GM23338 (cell line): ENCODE data around the gene QRICH2. TPM values are rescaled to one million over a fixed set of nuclear protein-coding genes. Genes with fewer than 3 reads are reported as not detected.
A peak's percentile ranks its signal among the peaks of the same experiment; 100 is the strongest.

Experiments
- ATAC-seq: fragments of 200-7000 bp; cut with Tn5 transposase; 3 replicates; pipeline ENCODE4 v1.9.1; 2020
- DNase-seq: peaks from one replicate; pipeline ENCODE4 v3.0.0-alpha.2; 2015; ENCODE audit warnings: low spot score
- H2AFZ ChIP-seq: fragments of 200-600 bp; sonication (generic); 2 replicates; pipeline ENCODE4 v1.8.0; 2016; ENCODE audit warnings: antibody characterized with exemption, mild to moderate bottlenecking, moderate library complexity
- H3F3A ChIP-seq: fragments of 200-600 bp; sonication (generic); replicated peaks from 2 replicates; pipeline ENCODE4 v1.8.0; 2017; ENCODE audit warnings: antibody characterized with exemption, mixed run types, low read depth
- H3K27ac ChIP-seq: fragments of 200-600 bp; sonication (generic); 2 replicates; pipeline ENCODE4 v1.6.1; 2016; ENCODE audit warnings: low read depth
- H3K27me3 ChIP-seq: fragments of 200-600 bp; sonication (generic); 2 replicates; pipeline ENCODE4 v1.8.0; 2016; ENCODE audit warnings: mild to moderate bottlenecking, mixed run types, moderate library complexity; ENCODE audit not compliant: insufficient read depth
- H3K36me3 ChIP-seq: fragments of 200-600 bp; sonication (generic); 2 replicates; pipeline ENCODE4 v1.8.0; 2016; ENCODE audit warnings: mild to moderate bottlenecking; ENCODE audit not compliant: insufficient read depth
- H3K4me1 ChIP-seq: fragments of 200-600 bp; sonication (generic); 2 replicates; pipeline ENCODE4 v1.8.0; 2016; ENCODE audit warnings: mild to moderate bottlenecking, moderate library complexity; ENCODE audit not compliant: insufficient read depth
- H3K4me2 ChIP-seq: fragments of 200-600 bp; sonication (generic); 2 replicates; pipeline ENCODE4 v1.7.1; 2017; ENCODE audit warnings: mixed run types
- H3K4me3 ChIP-seq: fragments of 200-600 bp; sonication (generic); 2 replicates; pipeline ENCODE4 v1.6.1; 2016; ENCODE audit warnings: mixed run types
- H3K79me2 ChIP-seq: fragments of 200-600 bp; sonication (generic); replicated peaks from 2 replicates; pipeline ENCODE4 v1.8.0; 2017; ENCODE audit warnings: mild to moderate bottlenecking; ENCODE audit not compliant: insufficient read depth
- H3K9me2 ChIP-seq: fragments of 200-600 bp; sonication (generic); 2 replicates; pipeline ENCODE4 v1.8.0; 2017; ENCODE audit not compliant: insufficient read depth
- H4K20me1 ChIP-seq: fragments of 200-600 bp; sonication (generic); replicated peaks from 2 replicates; pipeline ENCODE4 v1.8.0; 2017; ENCODE audit warnings: mild to moderate bottlenecking; ENCODE audit not compliant: insufficient read depth
- H3K27ac Mint-ChIP-seq: 2 replicates; pipeline ENCODE4 v1.8.0; 2020; ENCODE audit warnings: inconsistent platforms, mild to moderate bottlenecking, moderate library complexity, mixed read lengths
- H3K27me3 Mint-ChIP-seq: 3 replicates; pipeline ENCODE4 v1.8.0; 2022; ENCODE audit warnings: low read depth, mild to moderate bottlenecking, moderate library complexity, mixed read lengths, inconsistent platforms; ENCODE audit not compliant: insufficient read depth, poor library complexity
- H3K36me3 Mint-ChIP-seq: 3 replicates; pipeline ENCODE4 v1.8.0; 2021; ENCODE audit warnings: low read depth, mild to moderate bottlenecking, inconsistent platforms, moderate library complexity, mixed read lengths
- H3K4me1 Mint-ChIP-seq: 3 replicates; pipeline ENCODE4 v1.8.0; 2020; ENCODE audit warnings: mild to moderate bottlenecking, inconsistent platforms, mixed read lengths
- H3K4me3 Mint-ChIP-seq: 3 replicates; pipeline ENCODE4 v1.8.0; 2021; ENCODE audit warnings: moderate library complexity, mild to moderate bottlenecking, inconsistent platforms, mixed read lengths
- H3K9me3 Mint-ChIP-seq: 3 replicates; pipeline ENCODE4 v1.8.0; 2020; ENCODE audit warnings: moderate library complexity, mild to moderate bottlenecking, inconsistent platforms, mixed read lengths
- CREB1 ChIP-seq: fragments of 250-450 bp; sonication (Bioruptor Pico); IDR thresholded peaks from 2 replicates; pipeline ENCODE4 v1.5.0; 2020; ENCODE audit warnings: low read depth, mild to moderate bottlenecking, moderate library complexity
- ETS1 ChIP-seq: IDR thresholded peaks from 2 replicates; pipeline ENCODE4 v1.6.1; 2016; ENCODE audit warnings: antibody characterized with exemption
- EZH2 ChIP-seq: fragments of 200-600 bp; sonication (generic); IDR thresholded peaks from one replicate; pipeline ENCODE4 v1.8.0; 2017; ENCODE audit warnings: antibody characterized with exemption, mild to moderate bottlenecking, low read depth; ENCODE audit not compliant: unreplicated experiment
- EZH2phosphoT487 ChIP-seq: fragments of 200-600 bp; sonication (generic); IDR thresholded peaks from one replicate; pipeline ENCODE4 v1.8.1; 2018; ENCODE audit warnings: antibody characterized with exemption; ENCODE audit not compliant: unreplicated experiment
- JUNB ChIP-seq: IDR thresholded peaks from one replicate; pipeline ENCODE4 v1.6.1; 2016; ENCODE audit warnings: antibody characterized with exemption; ENCODE audit not compliant: unreplicated experiment
- NANOG ChIP-seq: IDR thresholded peaks from 2 replicates; pipeline ENCODE4 v1.6.1; 2016; ENCODE audit warnings: antibody characterized with exemption, borderline replicate concordance
- POLR2AphosphoS5 ChIP-seq: IDR thresholded peaks from 2 replicates; pipeline ENCODE4 v1.6.1; 2016; ENCODE audit warnings: antibody characterized with exemption, low read depth
- REST ChIP-seq: IDR thresholded peaks from one replicate; pipeline ENCODE4 v1.6.1; 2018; ENCODE audit warnings: antibody characterized with exemption; ENCODE audit not compliant: unreplicated experiment
- ZNF114 ChIP-seq: fragments of 250-450 bp; sonication (Bioruptor Pico); IDR thresholded peaks from 2 replicates; pipeline ENCODE4 v1.5.0; 2020; ENCODE audit warnings: mild to moderate bottlenecking, moderate library complexity
- ZNF331 ChIP-seq: fragments of 250-450 bp; sonication (Bioruptor Pico); IDR thresholded peaks from 2 replicates; pipeline ENCODE4 v1.5.0; 2020; ENCODE audit warnings: low read depth, mild to moderate bottlenecking, moderate library complexity
- ZNF462 ChIP-seq: fragments of 250-450 bp; sonication (Bioruptor Pico); IDR thresholded peaks from 2 replicates; pipeline ENCODE4 v1.5.0; 2020; ENCODE audit warnings: mild to moderate bottlenecking, moderate library complexity
- polyA plus RNA-seq: library from polyadenylated mRNA; unstranded; fragments of >200 nt; fragmentation: Nextera tagmentation; extraction: Ambion mirVana; gene quantifications from 2 replicates; pipeline ENCODE4 v1.2.1, GENCODE V29; 2016
- total RNA-seq: library from RNA; depleted of rRNA; stranded (reverse); fragments of >200 nt; shearing (Covaris generic); gene quantifications from 2 replicates; pipeline ENCODE4 v1.2.3, GENCODE V29; 2014

The QRICH2 gene
- total and polyA plus RNA-seq, 2 experiments from 2014 or later = 2.2 to 3.7 TPM

DNA sequence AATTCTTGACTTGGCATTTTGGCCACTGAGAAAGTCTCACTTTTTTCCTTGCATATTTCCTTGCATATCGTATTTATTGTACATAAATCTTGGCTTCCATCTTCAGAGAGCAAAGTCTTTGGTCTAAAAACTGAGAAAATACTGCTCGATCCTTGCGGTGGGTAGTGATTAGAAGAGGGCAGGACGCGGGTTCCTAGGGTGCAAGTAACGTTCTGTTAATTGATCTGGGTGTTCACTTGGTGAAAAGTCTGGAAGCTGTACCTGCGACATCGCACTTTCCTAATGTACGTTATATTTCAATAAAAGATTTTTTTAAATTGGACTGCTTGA, 43.7 kb downstream of the QRICH2 start:
- Histone ChIP-seq H2AFZ (no peak overlapping the region), H3K27ac (0 out of 2 replicates have a peak overlapping the region, but pooled peaks have one; percentile 22), H3K4me2 (peak overlapping the region; percentile 68), H3K79me2 (peaks cover 21% of the 10 kb centered on the region), H3K4me1 (peaks cover 22% of the 10 kb centered on the region; the same call in 1 of the 2 replicates), H3K9me2 (no peaks in the 10 kb centered on the region), H3F3A (0 out of 2 replicates have a peak, but pooled peaks cover 5% of the 10 kb centered on the region), H3K27me3 (no peaks in the 10 kb centered on the region), H3K36me3 (no peaks in the 10 kb centered on the region), H4K20me1 (no peaks in the 10 kb centered on the region), H3K4me3 (peak overlapping the region; percentile 29; the same call in 1 of the 2 replicates)
- ATAC-seq (no peak), DNase-seq (no peak)
- TF ChIP-seq ETS1 (no peak), EZH2phosphoT487 (no peak), ZNF114 (CRISPR knock-in tag) (no peak), CREB1 (no peak), EZH2 (no peak), ZNF331 (no peak), NANOG (no peak), JUNB (no peak), POLR2AphosphoS5 (no peak), ZNF462 (no peak), REST (no peak)
- Mint-ChIP-seq H3K4me1 (peaks cover 40% of the 10 kb centered on the region), H3K27ac (peak overlapping the region; percentile 96), H3K36me3 (peaks cover 7% of the 10 kb centered on the region; the same call in 2 of the 3 replicates), H3K27me3 (peaks cover 14% of the 10 kb centered on the region), H3K9me3 (no peaks in the 10 kb centered on the region), H3K4me3 (peak overlapping the region; percentile 65)
